ENCODE measurements around the gene WNK3. TPM values are rescaled to one million over a fixed set of nuclear protein-coding genes. Genes with fewer than 3 reads are reported as not detected.
"Not testable (repeated sequence)": the region's sequence is repeated elsewhere in the genome, so short reads cannot be mapped to it uniquely, and the experiment has no call there.

Gene WNK3
- total RNA-seq, 1 donor from 2014 or later: 18.5 TPM

- H3K4me1 Mint-ChIP-seq (ENCODE audit: unreplicated experiment): peaks cover 7% of the 10 kb centered on the region
- no peaks in the 10 kb centered on the region for H3K9me3 Mint-ChIP-seq
- no peaks in the 10 kb centered on the region for H3K36me3 Mint-ChIP-seq
- no peaks in the 10 kb centered on the region for H3K27me3 Mint-ChIP-seq
- TF ChIP-seq CTCF (conservative IDR thresholded peaks at IDR 0.05): peak; percentile 16
- peak; percentile 77 for DNase-seq (ENCODE audit: extremely low spot score, unreplicated experiment)
- peak overlapping the region; percentile 97 for H3K4me3 Mint-ChIP-seq
- H3K27ac Mint-ChIP-seq: peak overlapping the region; percentile 98
These were observed 772 bp upstream of the WNK3 start for GRCh38 chrX:54358424-54359211.

DNA sequence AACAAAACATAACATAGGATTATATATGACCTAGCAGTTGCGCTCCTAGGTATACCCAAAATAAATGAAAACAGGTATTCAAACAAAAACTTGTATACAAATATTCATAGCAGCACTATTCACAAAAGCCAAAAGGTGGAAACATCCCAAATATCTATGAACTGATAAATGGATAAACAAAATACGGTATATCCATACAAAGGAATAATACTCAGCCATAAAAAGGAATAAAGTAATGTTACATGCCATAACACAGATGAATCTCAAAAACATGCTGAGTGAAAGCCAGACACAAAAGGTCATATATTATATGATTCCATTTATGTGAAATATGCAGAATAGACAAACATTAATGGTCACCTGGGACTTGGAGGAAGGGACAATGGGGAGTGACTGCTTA, 5.2 kb downstream of the WNK3 start:
- Mint-ChIP-seq H3K4me1 (ENCODE audit: unreplicated experiment) (no peaks in the 10 kb centered on the region), H3K27me3 (no peaks in the 10 kb centered on the region), H3K27ac (no peak overlapping the region), H3K9me3 (no peaks in the 10 kb centered on the region), H3K36me3 (peaks cover 4% of the 10 kb centered on the region), H3K4me3 (no peak overlapping the region)
- TF ChIP-seq CTCF (conservative IDR thresholded peaks at IDR 0.05): no peak
- DNase-seq (ENCODE audit: extremely low spot score, unreplicated experiment): no peak

- H3K27ac Mint-ChIP-seq; H3K27me3 Mint-ChIP-seq; H3K4me1 Mint-ChIP-seq (ENCODE audit: unreplicated experiment); H3K36me3 Mint-ChIP-seq; H3K9me3 Mint-ChIP-seq; DNase-seq (ENCODE audit: extremely low spot score, unreplicated experiment); H3K4me3 Mint-ChIP-seq: not testable (repeated sequence)
These were observed 20.5 kb downstream of the WNK3 start for GRCh38 chrX:54337383-54337782.

DNA sequence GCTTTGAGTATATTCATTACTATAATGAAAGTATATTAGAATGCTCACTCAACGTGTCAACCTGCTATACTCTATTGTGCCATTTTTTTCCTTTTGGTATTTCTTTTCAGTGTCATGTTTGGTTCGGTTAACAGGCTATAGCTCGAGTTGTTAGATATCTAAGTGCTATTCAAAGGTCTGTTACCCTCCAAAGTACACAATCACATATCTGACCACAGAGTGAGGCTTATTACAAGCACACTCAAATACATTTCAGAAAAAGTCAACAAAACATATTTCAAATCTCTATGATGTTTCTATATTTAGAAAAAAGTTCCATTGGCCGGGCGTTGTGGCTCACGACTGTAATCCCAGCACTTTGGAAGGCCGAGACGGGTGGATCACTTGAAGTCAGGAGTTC, 32.8 kb downstream of the WNK3 start:
- DNase-seq (ENCODE audit: extremely low spot score, unreplicated experiment): no peak
- TF ChIP-seq CTCF (conservative IDR thresholded peaks at IDR 0.05): no peak
- Mint-ChIP-seq H3K4me1 (ENCODE audit: unreplicated experiment) (no peaks in the 10 kb centered on the region), H3K36me3 (no peaks in the 10 kb centered on the region), H3K27me3 (no peaks in the 10 kb centered on the region), H3K27ac (no peak overlapping the region), H3K4me3 (no peak overlapping the region), H3K9me3 (no peaks in the 10 kb centered on the region)

- Mint-ChIP-seq H3K27me3 (no peaks in the 10 kb centered on the region), H3K27ac (no peak overlapping the region), H3K36me3 (no peaks in the 10 kb centered on the region), H3K4me1 (ENCODE audit: unreplicated experiment) (no peaks in the 10 kb centered on the region), H3K9me3 (peaks cover 4% of the 10 kb centered on the region), H3K4me3 (no peak overlapping the region)
- no peak for DNase-seq (ENCODE audit: extremely low spot score, unreplicated experiment)
- TF ChIP-seq CTCF (conservative IDR thresholded peaks at IDR 0.05): no peak
These were observed 37.8 kb downstream of the WNK3 start for GRCh38 chrX:54320067-54320466.

- Mint-ChIP-seq H3K9me3 (peaks cover 6% of the 10 kb centered on the region), H3K4me1 (ENCODE audit: unreplicated experiment) (no peaks in the 10 kb centered on the region), H3K27me3 (no peaks in the 10 kb centered on the region), H3K36me3 (peaks cover 7% of the 10 kb centered on the region), H3K4me3 (no peak overlapping the region), H3K27ac (no peak overlapping the region)
- DNase-seq (ENCODE audit: extremely low spot score, unreplicated experiment): no peak
- TF ChIP-seq CTCF (conservative IDR thresholded peaks at IDR 0.05): no peak
These were observed 51.5 kb downstream of the WNK3 start for GRCh38 chrX:54306379-54306778.

Data from type B pancreatic cell (in vitro differentiated cells).